Measurements from ENCODE around the gene DOLK. TPM values are rescaled to one million over a fixed set of nuclear protein-coding genes. Genes with fewer than 3 reads are reported as not detected.

DOLK gene
- total and polyA plus RNA-seq, 10 of the 15 experiments (the other 5 are each of a cell fraction or from before 2014, with no cell fraction given), result 1.9 to 18.2 (median 9.1) TPM

- ChIA-PET RAD21 (ENCODE audit: unreplicated experiment) (interaction anchor here (1.4 to 4.2 kb wide), 2 partner anchors 61 to 105 kb away, joined by 3 to 23 read pairs; partner anchors contain the start of gene ENDOG), POLR2A (no interaction called here), SMC1A (ENCODE audit: uncharacterized antibody, unreplicated experiment) (interaction anchor here (1.4 to 2.4 kb wide), 2 partner anchors 60 to 62 kb away, joined by 3 to 7 read pairs; no protein-coding TSS in a partner anchor), CTCF (interaction anchor here (1.2 to 8.0 kb wide), 3 partner anchors 13 to 58 kb away, joined by 4 to 158 read pairs (median 5); no protein-coding TSS in a partner anchor)
- Histone ChIP-seq H3K27ac (ENCODE audit: control insufficient read depth, insufficient read depth) (no peak overlapping the region), H3K4me3 (no peak overlapping the region), H2AFZ (ENCODE audit: control insufficient read depth, low read depth, low read length) (no peak overlapping the region), H3K4me2 (ENCODE audit: control insufficient read depth, insufficient read depth) (no peak overlapping the region), H3K27me3 (replicated peaks in 1 of 2; ENCODE audit: control insufficient read depth in 2 of 2, insufficient read depth in 2 of 2, low read length in 1 of 2) (no peaks in the 10 kb centered on the region), H4K20me1 (ENCODE audit: control insufficient read depth, insufficient read depth) (no peaks in the 10 kb centered on the region), H3K79me2 (ENCODE audit: control insufficient read depth, insufficient read depth, low read length) (no peaks in the 10 kb centered on the region), H3K9me3 (replicated peaks; ENCODE audit: control insufficient read depth, insufficient read depth, low read length) (no peaks in the 10 kb centered on the region), H3K36me3 (ENCODE audit: control insufficient read depth in 2 of 2, insufficient read depth in 2 of 2, low read length in 1 of 2) (no peaks in the 10 kb centered on the region), H3K9ac (ENCODE audit: control insufficient read depth, insufficient read depth, low read length) (no peak overlapping the region), H3K4me1 (ENCODE audit: control insufficient read depth, insufficient read depth, low read length) (no peaks in the 10 kb centered on the region)
- ATAC-seq (no peak), DNase-seq (ENCODE audit: low read depth, low spot score) (no peak), FAIRE-seq (no peak)
- in situ Hi-C loops (cut with MboI) (no loop called here), intact Hi-C loops (cut with micrococcal nuclease; ENCODE audit: unreplicated experiment) (no loop called here)
- 75% methylated on average over 6 of the region's 6 CpGs for WGBS (ENCODE audit: insufficient coverage, insufficient replicate concordance, low lambda C conversion rate, missing lambda C conversion rate)
- no TSS peak for BruUV-seq (replicated peaks)
- TF ChIP-seq CHD1 (IDR thresholded peaks at IDR 0.05; ENCODE audit: low read depth, low read length) (no peak), GATAD2B (conservative IDR thresholded peaks at IDR 0.05; ENCODE audit: low read depth) (no peak), SUZ12 (IDR thresholded peaks at IDR 0.05; ENCODE audit: unreplicated experiment) (no peak), RB1 (IDR thresholded peaks at IDR 0.05; ENCODE audit: borderline replicate concordance) (no peak), ETV6 (conservative IDR thresholded peaks at IDR 0.05 in 1 of 2, IDR thresholded peaks at IDR 0.05 in 1 of 2; ENCODE audit: borderline replicate concordance in 1 of 2, low read depth in 1 of 2) (no peak), POLR2AphosphoS2 (IDR thresholded peaks at IDR 0.05; ENCODE audit: low read depth, low read length) (no peak), IRF4 (IDR thresholded peaks at IDR 0.05; ENCODE audit: low read depth, low read length) (no peak), STAT3 (IDR thresholded peaks at IDR 0.05; ENCODE audit: low read depth, low read length) (no peak), RUNX3 (IDR thresholded peaks at IDR 0.05; ENCODE audit: low read length) (no peak), MEF2A (IDR thresholded peaks at IDR 0.05; ENCODE audit: insufficient read depth, low read depth, low read length) (no peak), ZNF207 (IDR thresholded peaks at IDR 0.05; ENCODE audit: borderline replicate concordance) (no peak), CUX1 (IDR thresholded peaks at IDR 0.05; ENCODE audit: insufficient replicate concordance, low read depth, low read length) (no peak)
These were observed 23.9 kb downstream of the DOLK start for GRCh38 chr9:128923493-128923883.
